IPS-11a (cell line): ENCODE results near the gene CDX1.

Source experiments
- H3K4me3 ChIP-seq: one replicate; pipeline ENCODE4 v1.5.1; 2013; ENCODE audit warnings: low read depth, low read length, control low read depth

Gene CDX1

DNA sequence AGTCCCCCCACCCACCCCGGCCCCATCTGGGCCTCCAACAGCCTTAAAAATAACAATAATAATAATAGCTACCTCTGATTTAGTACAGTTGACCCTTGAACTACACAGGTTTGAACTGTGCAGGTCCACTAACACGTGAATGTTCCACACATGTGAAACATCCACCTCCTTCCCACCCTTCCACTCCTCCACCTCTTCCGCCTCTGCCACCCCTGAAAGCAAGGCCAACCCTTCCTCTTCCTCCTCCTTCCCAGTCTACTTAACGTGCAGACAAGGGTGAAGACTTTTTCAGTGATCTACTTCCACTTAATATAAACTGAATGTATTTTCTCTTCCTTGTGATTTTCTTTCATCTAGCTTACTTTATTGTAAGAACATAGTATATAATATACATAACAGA is 21.7 kb upstream of the CDX1 start:
- no peak overlapping the region for H3K4me3 ChIP-seq

- H3K4me3 ChIP-seq = no peak overlapping the region
Observed at GRCh38 chr5:150146235-150146634, 20.3 kb upstream of the CDX1 start.

DNA sequence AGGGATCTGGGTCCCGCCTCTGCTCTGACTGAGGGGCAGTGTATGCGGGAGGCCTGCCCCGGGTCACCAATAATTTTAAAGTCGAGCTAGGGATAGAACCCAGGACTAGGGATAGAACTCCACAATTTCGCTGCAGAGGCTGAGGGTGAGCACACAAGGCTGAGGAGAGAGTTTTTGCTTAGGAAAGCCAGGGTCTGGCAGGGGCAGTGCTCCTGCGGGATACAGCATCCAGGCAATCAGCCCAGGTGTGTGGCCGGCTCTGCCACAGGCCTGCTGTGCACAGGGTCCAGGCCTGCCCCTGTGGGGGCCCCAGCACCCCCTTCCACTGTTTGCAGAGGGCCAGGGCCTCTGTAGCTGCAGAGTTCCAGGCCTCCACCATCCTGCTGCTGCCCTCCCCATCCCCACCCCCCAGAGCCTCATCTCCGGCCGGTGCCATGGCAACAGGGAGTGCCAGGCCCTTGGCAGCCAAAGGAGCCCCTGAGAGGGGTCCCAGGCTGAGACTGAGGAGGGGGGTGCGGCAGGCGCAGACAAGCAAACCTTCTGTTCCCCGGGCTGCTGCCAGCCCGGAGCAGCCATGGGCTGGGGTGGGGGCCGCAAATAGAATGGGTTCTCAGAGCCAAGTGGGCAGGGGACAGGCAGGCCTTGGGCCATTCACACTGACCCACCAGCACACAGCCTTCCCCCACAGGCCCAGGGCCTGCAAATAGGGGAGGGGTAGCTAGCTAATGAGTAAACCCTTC is 19.5 kb upstream of the CDX1 start:
- H3K4me3 ChIP-seq = no peak overlapping the region

GRCh38 chr5:150147670-150148069 is 18.9 kb upstream of the CDX1 start:
- no peak overlapping the region for H3K4me3 ChIP-seq

DNA sequence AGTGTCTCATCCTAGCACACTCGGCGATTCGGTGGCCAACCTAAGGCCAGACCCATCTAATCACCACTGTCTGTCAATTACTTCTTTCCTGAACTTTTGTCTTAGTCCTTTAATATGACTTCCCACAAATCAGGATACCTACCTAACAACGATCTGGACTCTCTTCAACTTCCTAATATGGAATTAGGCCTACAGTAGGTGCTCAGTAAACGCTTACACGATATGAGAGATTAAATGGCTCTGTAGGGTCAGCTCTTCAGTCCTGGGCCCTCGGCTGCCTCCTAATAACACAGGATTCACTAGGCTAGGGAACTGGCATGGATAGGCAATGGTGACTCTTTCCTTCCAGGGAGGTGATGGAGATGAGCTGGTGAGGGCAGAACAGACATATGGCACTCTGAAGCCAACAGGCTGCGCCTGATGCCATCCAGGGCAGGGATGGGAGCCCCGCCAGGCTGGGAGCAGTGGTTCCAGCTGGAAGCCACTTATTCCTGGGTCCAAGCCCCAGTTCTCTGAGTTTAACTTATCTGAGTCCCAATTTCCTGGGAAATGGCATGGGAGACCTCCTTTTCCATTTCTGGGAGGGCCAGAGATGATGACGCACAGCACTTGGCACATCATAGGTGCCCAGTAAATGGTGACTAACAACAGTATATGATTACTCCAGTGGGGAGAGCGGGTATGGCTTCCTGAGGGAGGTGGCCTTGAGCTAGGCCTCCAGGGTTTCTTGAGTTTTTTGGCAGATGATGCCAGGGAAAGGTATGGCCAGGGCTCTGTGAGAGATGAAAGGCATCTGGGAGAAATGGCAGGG is 18.3 kb upstream of the CDX1 start:
- H3K4me3 ChIP-seq = no peak overlapping the region

GRCh38 chr5:150149618-150150017 is 17.0 kb upstream of the CDX1 start:
- H3K4me3 ChIP-seq = no peak overlapping the region

DNA sequence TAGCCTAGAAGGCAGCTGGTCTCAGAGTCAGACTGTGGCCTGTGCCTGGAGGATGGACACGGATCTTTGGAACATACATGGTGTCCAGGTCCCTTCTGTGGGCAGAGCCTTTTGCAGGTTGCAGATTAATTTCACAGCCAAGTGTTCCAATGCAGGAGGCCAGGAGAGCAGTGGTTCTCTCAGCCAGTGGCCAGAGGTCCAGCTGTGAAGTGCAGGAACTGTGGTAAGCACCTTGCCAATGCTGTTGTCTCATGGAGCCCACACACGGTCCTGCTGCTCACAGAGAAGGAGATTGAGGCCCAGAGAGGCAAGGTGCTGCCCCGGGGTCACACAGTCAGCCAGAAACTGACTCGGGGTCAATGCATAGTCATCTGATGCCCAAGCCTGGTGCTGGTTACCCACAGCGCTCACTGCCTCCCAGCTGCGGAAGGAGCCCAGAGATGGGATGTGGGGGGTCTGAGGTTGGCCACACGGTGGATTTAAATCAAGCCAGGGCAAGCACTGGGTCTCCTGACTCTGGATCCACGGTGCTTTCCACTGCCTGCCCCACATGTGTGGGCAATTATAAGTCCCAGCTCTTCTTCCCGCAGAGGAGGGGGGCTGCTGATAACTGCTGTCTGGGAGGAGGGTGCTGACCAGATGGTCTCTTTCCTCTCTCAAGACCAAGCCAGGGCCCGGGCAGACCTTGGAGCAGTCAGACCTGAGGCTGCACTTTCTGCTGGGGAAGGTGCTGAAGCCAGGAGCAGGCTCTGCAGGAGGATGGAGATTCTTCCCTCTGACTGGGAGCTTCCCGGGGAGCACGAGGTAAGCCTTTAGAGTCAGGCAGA is 13.7 kb upstream of the CDX1 start:
- no peak overlapping the region for H3K4me3 ChIP-seq

DNA sequence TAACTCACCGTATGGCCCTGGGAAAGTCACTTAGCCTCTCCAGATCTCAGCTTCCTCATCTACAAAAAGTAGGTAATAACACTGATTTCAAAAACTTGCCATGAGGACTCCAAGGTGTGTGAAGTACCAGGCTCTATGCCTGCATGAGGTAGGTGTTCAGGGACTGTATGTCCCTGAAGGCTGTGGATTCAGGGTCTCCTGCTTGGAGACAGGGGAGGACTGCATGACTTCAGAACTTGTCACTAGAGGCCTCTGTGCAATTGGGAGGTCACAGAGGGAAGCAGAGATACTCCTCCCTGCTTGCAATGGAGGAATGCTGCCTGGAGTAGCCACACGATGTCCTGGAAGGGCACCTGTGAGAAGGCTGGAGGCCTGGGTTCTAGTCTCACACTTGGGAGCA is 13.1 kb upstream of the CDX1 start:
- no peak overlapping the region for H3K4me3 ChIP-seq

DNA sequence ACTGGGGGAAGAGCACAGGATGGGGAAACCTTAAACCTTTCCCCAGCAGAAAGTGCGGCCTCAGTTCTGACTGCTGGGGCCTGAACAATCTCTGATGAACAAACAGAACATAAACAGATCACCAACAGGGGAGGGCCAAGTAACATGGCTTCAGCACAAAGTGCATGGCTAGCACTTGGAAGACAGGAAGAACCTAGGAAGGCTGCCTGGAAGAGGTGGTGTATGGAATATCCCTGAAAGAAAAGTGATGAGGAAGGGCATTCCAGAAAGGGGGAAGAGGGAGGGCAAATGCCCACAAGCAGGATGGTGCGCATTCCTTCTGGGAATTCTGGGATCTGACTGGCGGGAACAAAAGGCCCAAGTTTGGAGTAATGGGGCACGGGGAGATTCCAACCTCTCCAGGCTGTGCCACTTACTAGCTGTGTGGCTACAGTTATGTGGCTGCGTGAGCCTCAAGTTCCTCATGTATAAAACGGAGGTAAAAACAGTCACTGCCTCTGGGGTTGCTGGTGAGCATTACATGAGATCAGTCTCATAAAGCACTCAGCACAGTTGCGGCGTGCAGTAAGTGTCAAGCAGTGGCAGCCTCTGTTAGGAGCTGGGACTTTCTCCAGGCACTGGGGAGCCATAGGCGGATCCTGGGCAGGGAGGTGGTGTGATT is 12.5 kb upstream of the CDX1 start:
- H3K4me3 ChIP-seq = no peak overlapping the region

- no peak overlapping the region for H3K4me3 ChIP-seq
Observed at GRCh38 chr5:150154618-150155128, 11.9 kb upstream of the CDX1 start.

DNA sequence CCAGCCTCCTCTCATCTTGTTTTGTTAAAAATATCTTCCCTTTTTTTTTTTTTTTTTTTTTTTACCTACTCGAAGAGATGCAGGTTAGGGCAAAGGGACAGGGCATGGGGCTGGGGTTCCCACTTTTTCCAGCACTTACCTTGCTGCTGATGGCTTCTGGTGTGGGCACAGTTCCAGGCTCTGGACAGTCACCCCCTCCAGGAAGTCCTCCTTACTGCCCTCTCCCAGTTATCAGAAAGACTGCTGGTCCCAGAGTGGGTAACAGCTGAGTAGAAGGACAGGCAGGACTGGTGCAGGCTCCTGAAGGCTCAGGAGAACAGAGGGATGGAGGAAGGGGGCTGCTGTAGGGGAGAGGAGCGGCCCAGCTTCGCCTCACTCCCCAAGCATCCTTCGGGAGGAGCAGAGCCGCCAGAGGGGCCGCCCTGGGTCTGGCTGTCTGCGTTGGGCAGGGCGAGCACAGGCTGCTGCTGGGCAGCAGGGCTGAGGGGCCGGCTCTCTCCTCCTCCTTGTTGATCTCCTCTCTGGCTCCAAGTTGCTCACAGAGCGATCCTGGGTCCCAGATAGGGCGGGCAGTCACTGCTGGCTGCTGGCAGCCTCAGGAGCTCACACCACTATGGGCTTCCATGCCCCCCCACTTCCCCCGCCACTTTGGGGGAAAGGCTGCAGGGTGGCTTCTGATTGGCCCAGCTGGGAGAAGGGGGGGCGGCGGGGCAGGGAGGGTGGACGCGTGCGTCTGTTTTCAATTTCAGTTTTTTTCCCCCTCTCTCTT is 11.1 kb upstream of the CDX1 start, which contains the start of gene PDGFRB:
TSS of gene PDGFRB (minus strand) at position 588 of the 769 bp plus-strand sequence. CDS start 18,798 bp downstream, outside the sequence.
- no peak within 1 kb of the TSS for H3K4me3 ChIP-seq

- H3K4me3 ChIP-seq = no peak overlapping the region
Observed at GRCh38 chr5:150156027-150156368, 10.6 kb upstream of the CDX1 start.

GRCh38 chr5:150156540-150156939 is 10.0 kb upstream of the CDX1 start:
- no peak overlapping the region for H3K4me3 ChIP-seq

- H3K4me3 ChIP-seq = no peak overlapping the region
Observed at GRCh38 chr5:150157168-150157567, 9.4 kb upstream of the CDX1 start.

- H3K4me3 ChIP-seq = no peak overlapping the region
Observed at GRCh38 chr5:150158170-150158949, 8.2 kb upstream of the CDX1 start.

GRCh38 chr5:150159031-150159430 is 7.5 kb upstream of the CDX1 start:
- H3K4me3 ChIP-seq = no peak overlapping the region

GRCh38 chr5:150159741-150160179 is 6.8 kb upstream of the CDX1 start:
- H3K4me3 ChIP-seq = no peak overlapping the region

GRCh38 chr5:150160448-150161081 is 6.0 kb upstream of the CDX1 start:
- no peak overlapping the region for H3K4me3 ChIP-seq
